Superior temporal gyrus (tissue), 1 donor: ENCODE measurements around the gene SPART.
"Not testable (repeated sequence)": the region's sequence is repeated elsewhere in the genome, so short reads cannot be mapped to it uniquely, and the experiment has no call there.

Source experiments
- DNase-seq: peaks from one replicate; pipeline ENCODE4 v3.0.0-alpha.2; 2016; ENCODE audit errors: extremely low spot score

Gene SPART

GRCh38 chr13:36319793-36320192 is 26.4 kb downstream of the SPART start:
- not testable (repeated sequence) for DNase-seq

DNA sequence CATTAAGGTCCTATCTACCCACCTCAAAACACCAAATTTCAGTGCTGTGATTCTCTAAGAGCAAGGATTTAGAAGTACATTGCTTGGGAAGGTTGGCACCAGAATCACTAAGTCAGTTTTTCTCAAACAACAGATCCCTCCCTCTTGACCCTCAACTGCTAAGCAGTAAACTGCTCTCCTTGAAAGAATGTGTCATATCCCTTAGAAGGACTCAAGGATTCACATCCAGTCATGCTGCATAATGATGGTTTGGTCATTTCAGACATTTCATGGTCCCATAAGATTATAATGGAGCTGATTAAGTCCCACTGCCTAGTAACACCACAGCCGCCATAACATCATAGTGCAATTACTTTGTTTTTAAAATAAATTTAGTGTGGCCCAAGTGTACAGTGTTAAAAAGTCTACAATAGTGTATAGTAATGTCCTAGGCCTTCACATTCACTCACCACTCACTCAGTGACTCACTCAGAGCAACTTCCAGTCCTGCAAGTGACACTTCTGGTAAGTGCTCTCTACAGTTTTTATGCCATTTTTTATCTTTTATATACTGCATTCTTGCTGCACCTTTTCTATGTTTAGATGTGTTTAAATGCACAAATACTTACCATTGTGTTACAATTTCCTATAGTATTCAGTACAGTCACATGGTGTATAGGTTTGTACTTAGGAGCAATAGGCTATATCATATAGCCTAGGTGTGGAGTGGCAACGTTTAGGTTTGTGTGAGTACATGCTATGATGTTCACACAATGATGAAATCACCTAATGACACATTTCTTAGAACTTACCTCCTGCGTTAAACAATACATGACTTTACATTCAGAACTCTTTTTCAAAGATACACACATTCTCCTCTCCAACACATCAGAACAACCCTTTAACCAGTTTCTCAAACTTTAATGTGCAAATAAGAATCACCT is 32.9 kb downstream of the SPART start:
- no peak for DNase-seq

DNA sequence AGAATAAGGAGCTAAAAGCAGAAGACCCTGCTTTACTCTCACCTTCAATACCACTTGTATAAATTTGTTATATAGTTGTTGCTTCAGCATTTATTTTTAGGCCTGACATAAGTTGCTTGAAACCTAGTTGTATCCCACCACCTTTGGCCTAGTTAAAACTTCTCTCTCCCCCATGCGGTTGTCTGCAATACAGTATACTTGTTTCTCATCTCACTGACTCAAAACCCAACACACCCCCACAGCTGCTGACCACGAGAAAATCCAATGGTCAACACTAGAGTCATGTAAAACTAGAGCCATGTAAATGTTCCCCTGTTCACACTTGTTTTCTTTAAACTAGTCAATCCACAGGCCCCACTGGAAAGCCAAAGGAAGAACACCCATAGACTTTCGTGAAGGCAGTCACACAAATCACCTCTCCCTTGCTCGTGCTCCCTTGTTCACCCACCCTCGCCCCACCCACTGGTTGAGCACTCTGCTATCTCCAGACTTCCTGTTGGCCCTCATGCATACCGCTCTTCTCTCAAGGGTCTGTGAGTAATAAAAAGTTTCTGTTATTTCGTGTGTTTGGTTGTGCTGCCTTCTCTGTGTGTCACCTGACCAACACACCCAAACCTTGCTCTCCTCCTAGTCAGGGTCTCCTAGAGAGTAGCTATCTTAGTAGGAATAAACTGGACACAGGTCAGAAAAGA is 35.6 kb downstream of the SPART start:
- no peak for DNase-seq

DNA sequence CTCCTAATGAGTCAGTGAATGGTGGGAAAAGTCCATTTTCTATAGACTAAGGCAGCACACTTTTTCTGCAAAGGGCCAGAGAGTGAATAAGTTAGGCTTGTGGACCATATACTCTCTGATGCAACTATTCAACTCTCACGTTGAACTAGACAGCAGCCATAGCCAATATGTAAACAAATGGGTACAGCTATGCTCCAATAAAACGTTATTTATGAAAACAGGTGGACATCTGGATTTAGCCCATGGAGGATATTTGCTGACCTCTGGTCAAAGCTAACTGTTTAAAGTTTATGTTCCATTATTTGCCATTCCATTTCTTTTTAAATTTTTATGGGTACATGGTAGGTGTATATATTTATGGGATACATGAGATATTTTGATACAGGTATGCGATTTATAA is 43.9 kb downstream of the SPART start:
- DNase-seq, result no peak

DNA sequence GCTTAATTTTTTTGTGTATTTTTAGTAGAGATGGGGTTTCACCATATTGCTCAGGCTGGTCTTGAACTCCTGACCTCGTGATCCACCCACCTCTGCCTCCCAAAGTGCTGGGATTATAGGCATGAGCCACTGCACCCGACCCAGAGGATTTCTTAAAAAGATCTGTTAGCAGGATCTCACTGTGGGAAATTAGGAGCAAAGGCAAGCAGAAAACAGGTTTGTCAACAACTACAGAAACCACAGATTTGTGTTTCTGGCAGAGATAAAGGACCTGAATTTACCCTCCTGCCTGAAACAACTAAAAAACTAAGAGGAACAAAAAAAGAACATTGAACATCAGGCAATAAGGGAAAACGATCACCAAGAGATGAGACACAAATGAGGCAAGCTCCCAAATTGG is 46.7 kb downstream of the SPART start:
- DNase-seq, result not testable (repeated sequence)

DNA sequence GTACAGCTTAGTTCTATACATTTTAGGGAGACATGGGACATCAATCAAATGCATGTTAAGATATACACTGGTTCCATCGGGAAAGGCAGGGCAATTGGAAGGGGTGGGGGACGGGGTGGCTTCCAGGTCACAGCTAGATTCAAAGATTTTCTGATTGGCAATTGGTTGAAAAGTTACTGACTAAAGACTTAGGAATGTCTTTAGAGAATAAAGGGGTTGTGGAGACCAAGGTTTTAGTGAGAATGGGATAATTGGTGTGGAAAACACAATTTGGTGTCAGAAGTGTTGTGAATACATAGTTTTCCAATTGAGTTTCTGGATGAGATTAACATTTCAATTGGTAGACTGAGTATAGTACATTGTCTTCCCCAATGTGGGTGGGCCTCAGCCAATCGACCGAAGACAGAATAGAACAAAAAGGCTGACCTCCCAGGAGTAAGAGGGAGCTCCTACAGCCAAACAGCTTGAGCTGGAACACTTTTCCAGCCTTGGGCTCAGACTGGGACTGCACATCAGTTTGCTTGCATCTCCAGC is 47.6 kb downstream of the SPART start:
- no peak for DNase-seq

GRCh38 chr13:36297366-36298338 is 48.5 kb downstream of the SPART start, which contains the start of gene CCDC169:
TSS of gene CCDC169 (minus strand) at chr13:36297814. CDS start at chr13:36297719, 95 bp downstream.
- peak; percentile 61 for DNase-seq

DNA sequence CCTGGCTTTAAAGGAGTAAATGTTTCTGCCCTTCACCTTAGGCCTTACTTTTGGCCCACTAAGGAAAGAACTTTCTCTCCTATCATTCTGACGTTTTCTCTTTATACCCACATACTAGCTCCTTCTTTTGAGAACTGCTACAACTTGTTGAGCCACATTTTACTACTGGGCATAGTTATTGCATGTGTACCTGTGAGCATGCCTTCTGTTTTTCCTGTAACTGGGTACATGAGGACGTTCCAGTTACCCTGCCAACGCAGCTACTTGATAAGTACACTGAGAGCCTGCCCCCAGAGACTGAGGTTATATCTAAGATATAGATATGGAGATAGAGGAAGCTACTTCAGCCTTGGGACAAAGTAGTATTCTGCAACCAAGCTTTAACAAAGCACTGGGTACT is 52.1 kb downstream of the SPART start:
- DNase-seq, result no peak

GRCh38 chr13:36293497-36293896 is 52.7 kb downstream of the SPART start:
- DNase-seq, result no peak

DNA sequence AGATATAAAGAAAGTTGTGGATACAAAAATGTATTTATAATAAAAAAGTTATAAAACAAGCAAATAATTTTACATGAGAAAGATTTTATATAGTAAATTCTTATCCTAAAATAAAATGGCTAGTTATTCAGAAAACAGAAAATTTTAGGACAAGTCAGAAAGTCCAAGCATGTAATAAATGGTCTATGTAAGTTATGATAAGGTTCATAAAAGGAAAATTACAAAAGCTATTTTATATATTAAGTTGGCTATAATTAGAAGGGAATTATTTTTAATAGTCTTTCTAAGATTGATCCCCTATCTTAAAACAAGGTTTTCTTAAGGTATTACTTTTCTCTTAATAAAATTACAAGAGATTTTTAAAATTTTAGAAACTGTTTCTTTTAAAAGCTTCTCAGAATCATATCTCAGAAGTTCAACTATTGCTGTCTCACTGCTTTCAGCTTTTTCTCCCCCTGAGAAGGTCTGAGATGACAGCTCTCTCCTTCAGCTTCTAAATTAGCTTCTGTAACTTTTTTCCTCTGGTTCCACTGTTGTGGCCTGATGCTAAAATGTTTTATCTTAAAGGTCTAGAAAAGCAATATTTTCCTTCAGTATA is 57.3 kb downstream of the SPART start:
- DNase-seq, result no peak

DNA sequence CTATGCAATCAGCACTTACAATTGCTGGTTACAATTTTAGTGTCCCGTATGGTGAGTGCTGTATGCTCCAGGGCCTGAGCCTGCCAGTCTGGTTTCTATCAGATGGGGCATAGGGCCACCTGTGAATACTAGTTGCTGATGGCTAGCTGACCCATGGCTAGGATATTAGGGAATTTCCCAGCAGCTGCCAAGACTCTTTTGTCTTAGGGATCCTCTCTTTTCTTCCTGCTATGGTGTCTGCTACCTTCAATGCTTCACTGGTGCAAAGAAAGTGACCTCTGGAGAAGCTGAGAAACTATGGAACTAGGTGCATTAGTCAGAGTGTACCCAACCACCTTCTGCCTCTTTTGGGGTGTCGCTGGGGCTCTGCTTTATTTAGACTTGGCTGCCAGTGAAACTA is 60.2 kb downstream of the SPART start:
- DNase-seq, result no peak

DNA sequence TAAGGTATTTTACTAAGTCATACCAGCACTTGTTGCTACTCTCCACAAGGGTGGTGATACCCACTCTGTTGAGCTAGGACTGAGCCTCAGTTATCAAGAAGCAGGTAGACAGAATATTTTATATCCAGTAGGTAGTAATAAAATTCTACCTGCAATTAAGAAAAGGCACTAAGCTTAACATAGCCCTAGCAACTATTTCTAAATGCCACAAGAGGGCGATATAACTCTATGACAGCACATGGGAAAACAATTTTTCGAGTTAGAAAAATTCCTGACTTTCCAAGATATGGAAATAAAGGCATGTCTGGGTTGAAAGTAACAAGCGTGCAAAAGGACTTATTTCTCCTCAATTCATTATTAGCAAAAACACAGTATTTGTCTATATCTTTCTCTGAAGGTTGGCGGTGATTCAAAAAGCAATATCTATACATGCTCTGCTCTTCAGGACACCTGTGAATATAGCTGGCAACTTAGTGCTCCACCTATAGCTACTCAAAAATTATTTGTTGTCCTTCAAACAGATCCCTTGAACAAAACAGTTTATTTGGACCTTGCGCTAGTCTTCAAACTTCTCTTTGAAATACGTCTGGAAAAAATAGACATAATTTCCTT is 63.3 kb downstream of the SPART start:
- peak; percentile 85 for DNase-seq

- peak; percentile 84 for DNase-seq
Observed at GRCh38 chr13:36275190-36276002, 70.8 kb downstream of the SPART start.

- no peak for DNase-seq
Observed at GRCh38 chr13:36273431-36273830, 72.8 kb downstream of the SPART start.

DNA sequence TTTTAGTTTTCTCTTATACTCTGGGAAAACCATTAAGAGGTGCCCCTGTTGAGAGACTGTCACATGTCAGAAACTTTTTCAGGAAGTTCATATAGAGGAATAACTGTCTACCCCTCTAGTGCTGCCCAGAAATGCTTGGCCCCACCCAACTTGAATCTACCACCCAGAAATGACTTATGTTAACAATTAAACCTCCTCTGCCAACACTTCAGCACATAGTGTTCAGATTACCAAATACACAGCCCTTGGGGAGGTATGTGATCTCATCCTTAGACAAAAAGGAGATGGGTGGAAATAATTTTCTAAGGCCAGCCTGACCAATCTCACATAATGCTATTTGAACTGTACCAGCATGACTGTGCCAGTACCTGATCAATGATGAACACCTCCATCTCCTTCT is 84.2 kb downstream of the SPART start:
- no peak for DNase-seq

DNA sequence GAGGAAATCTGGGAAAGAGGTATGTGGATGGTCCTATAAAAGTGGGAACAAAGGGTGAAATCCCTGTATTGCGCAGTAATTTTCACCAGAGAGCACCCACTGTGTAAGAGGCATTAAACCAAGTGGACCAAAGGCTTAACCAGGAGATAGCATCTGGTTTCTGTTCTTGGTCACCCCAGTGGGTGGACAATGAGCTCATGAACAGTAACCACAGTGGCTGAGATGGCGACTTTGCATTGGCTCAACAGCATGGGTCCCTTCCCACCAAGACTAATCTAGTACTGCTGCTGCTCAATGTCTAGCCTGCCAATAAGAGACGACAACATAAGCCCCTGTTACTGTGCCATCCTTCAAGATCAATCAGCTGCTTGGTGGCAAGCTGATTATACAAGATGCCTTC is 85.2 kb downstream of the SPART start:
- DNase-seq, result no peak

DNA sequence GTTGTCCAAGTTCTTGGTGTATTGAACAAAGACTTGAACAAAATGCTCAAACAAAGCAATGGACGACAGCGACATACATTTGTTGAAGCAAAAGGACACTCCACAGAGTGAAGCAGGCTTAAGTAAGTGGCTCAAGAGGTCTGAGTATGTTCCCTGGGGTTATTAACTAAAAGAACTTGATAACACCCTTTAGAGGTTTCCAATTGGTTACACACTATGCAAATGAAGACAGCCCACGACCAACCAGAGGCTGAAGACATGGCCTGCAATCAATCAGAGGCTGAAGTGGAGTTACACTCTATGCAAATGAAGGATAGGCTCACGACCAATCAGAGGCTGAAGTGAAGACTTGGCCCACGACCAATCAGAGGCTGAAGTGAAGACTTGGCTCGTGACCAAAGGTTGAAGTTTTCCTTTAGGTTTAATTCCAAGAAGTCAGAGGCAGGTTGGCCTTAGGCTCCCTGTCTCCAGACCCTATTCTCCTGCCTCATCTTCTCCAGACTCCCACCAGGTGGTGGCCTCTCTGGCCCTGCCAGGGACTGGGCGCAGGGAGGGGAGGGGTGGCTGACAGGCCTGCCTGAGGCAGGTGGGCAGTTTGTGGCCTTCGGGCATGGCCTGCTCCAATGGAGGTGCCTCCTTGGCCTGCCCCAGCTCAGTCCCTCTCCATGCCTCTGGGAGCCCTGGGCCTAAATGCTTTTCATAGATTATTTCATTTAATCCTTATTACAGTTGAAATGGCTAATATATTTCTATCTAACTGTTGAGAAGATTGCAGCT is 86.6 kb downstream of the SPART start:
- no peak for DNase-seq

GRCh38 chr13:36258831-36259230 is 87.4 kb downstream of the SPART start:
- DNase-seq, result no peak
